Caco-2 (cell line): ENCODE data around the gene SAMD11. TPM values are rescaled to one million over a fixed set of nuclear protein-coding genes. Genes with fewer than 3 reads are reported as not detected.

Source experiments
- BruUV-seq: library from RNA; stranded (reverse); fragments of 400-500 nt; replicated peaks from 2 replicates; lab custom pipeline; 2021; lab: Mats Ljungman, UMichigan
- CTCF ChIA-PET: fragments of 300-600 bp; sonication (Branson Sonifier 250); formaldehyde crosslinking; loops from one replicate; lab custom pipeline; 2022; ENCODE audit warnings: antibody characterized with exemption; lab: Charles Lee
- POLR2A ChIA-PET: fragments of 300-600 bp; sonication (Branson Sonifier 250); formaldehyde crosslinking; loops from one replicate; lab custom pipeline; 2022; ENCODE audit warnings: antibody characterized with exemption; lab: Charles Lee
- DNase-seq, 2 experiments: peaks; one replicate each; pipeline versions ENCODE4 v3.0.0 to v3.0.0-alpha.2; 2020 to 2022
- H3K27me3 ChIP-seq: replicated peaks from 2 replicates; pipeline ENCODE4 v1.6.0; 2011; ENCODE audit warnings: low read length; ENCODE audit not compliant: control insufficient read depth, insufficient read depth
- H3K36me3 ChIP-seq: 2 replicates; pipeline ENCODE4 v1.5.1; 2011; ENCODE audit warnings: low read length; ENCODE audit not compliant: control insufficient read depth, insufficient read depth
- H3K4me1 ChIP-seq: fragments of 250-450 bp; sonication (Bioruptor Pico); 2 replicates; pipeline ENCODE4 v1.5.1; 2020; ENCODE audit warnings: mild to moderate bottlenecking
- H3K4me3 ChIP-seq: 2 replicates; pipeline ENCODE4 v1.5.1; 2011; ENCODE audit warnings: low read depth, mild to moderate bottlenecking, control low read depth, low read length
- H3K9me3 ChIP-seq: fragments of 250-450 bp; sonication (Bioruptor Pico); 2 replicates; pipeline ENCODE4 v1.5.1; 2020; ENCODE audit warnings: mild to moderate bottlenecking, moderate library complexity
- H3K27ac Mint-ChIP-seq: one replicate; pipeline ENCODE4 v1.8.0; 2022; ENCODE audit warnings: mixed read lengths; ENCODE audit not compliant: unreplicated experiment
- H3K27me3 Mint-ChIP-seq: one replicate; pipeline ENCODE4 v1.8.0; 2022; ENCODE audit warnings: mixed read lengths; ENCODE audit not compliant: insufficient read depth, unreplicated experiment
- H3K36me3 Mint-ChIP-seq: one replicate; pipeline ENCODE4 v1.8.0; 2022; ENCODE audit warnings: mild to moderate bottlenecking, mixed read lengths; ENCODE audit not compliant: insufficient read depth, unreplicated experiment
- H3K4me1 Mint-ChIP-seq: one replicate; pipeline ENCODE4 v1.8.0; 2022; ENCODE audit warnings: low read depth, mixed read lengths; ENCODE audit not compliant: unreplicated experiment
- H3K4me3 Mint-ChIP-seq: one replicate; pipeline ENCODE4 v1.8.0; 2022; ENCODE audit warnings: mild to moderate bottlenecking, moderate library complexity, mixed read lengths; ENCODE audit not compliant: unreplicated experiment
- H3K9me3 Mint-ChIP-seq: one replicate; pipeline ENCODE4 v1.8.0; 2022; ENCODE audit warnings: mixed read lengths; ENCODE audit not compliant: unreplicated experiment
- CTCF ChIP-seq, 2 experiments: fragments of 200-600 bp in 1 of 2; IDR thresholded peaks; 1 replicate in 1 of 2; 2 replicates in 1 of 2; pipeline versions ENCODE4 v1.5.1 to v1.8.0; 2011 to 2022; ENCODE audit warnings: antibody characterized with exemption in 1 of 2, control low read depth in 1 of 2, inconsistent platforms in 1 of 2, low read depth in 1 of 2, low read length in 1 of 2, mild to moderate bottlenecking in 1 of 2, moderate library complexity in 1 of 2; ENCODE audit not compliant: insufficient read depth in 1 of 2, severe bottlenecking in 1 of 2, unreplicated experiment in 1 of 2
- intact Hi-C: fragments of 100-400 bp; cut with micrococcal nuclease; formaldehyde crosslinking; loops from one replicate; pipeline ENCODE4 v1.10.0; 2022; ENCODE audit not compliant: unreplicated experiment
- total RNA-seq: library from RNA; stranded (reverse); gene quantifications from 2 replicates; pipeline ENCODE4 v1.2.3, GENCODE V29; 2022

Gene SAMD11
- total RNA-seq, 1 experiment from 2014 or later = 0.54 TPM

- H3K27me3 Mint-ChIP-seq = peaks cover 9% of the 10 kb centered on the region
- no TSS peak for BruUV-seq
Measured at GRCh38 chr1:932173-932510, 8.4 kb downstream of the SAMD11 start.

GRCh38 chr1:932776-933602 is 9.3 kb downstream of the SAMD11 start:
- POLR2A ChIA-PET = no interaction called here
- Histone ChIP-seq H3K9me3 (no peaks in the 10 kb centered on the region), H3K27me3 (peaks cover 2% of the 10 kb centered on the region; the same call in 1 of the 2 replicates), H3K36me3 (no peaks in the 10 kb centered on the region), H3K4me3 (no peak overlapping the region), H3K4me1 (no peaks in the 10 kb centered on the region)
- no TSS peak for BruUV-seq
- Mint-ChIP-seq H3K36me3 (no peaks in the 10 kb centered on the region), H3K27ac (no peak overlapping the region), H3K4me3 (no peak overlapping the region), H3K4me1 (peaks cover 6% of the 10 kb centered on the region), H3K9me3 (no peaks in the 10 kb centered on the region), H3K27me3 (peaks cover 6% of the 10 kb centered on the region)
- TF ChIP-seq CTCF (IDR thresholded peaks at IDR 0.05; ENCODE audit: insufficient read depth in 1 of 2, low read depth in 1 of 2, low read length in 1 of 2, severe bottlenecking in 1 of 2, unreplicated experiment in 1 of 2) = no peak
- DNase-seq = no peak
- CTCF ChIA-PET = interaction anchor here (0.6 to 1.0 kb wide), 2 partner anchors 9 to 42 kb away, joined by 3 to 4 read pairs; no protein-coding TSS in a partner anchor
- intact Hi-C loops = no loop called here

More at GRCh38 chr1:932173-932510, 8.4 kb downstream of the SAMD11 start:
- Histone ChIP-seq H3K9me3 (no peaks in the 10 kb centered on the region), H3K36me3 (no peaks in the 10 kb centered on the region), H3K27me3 (peaks cover 2% of the 10 kb centered on the region; the same call in 1 of the 2 replicates), H3K4me3 (no peak overlapping the region), H3K4me1 (no peaks in the 10 kb centered on the region)
- Mint-ChIP-seq H3K4me1 (peaks cover 6% of the 10 kb centered on the region), H3K36me3 (no peaks in the 10 kb centered on the region), H3K4me3 (no peak overlapping the region), H3K27ac (no peak overlapping the region), H3K9me3 (no peaks in the 10 kb centered on the region)
- TF ChIP-seq CTCF (IDR thresholded peaks at IDR 0.05; ENCODE audit: insufficient read depth in 1 of 2, low read depth in 1 of 2, low read length in 1 of 2, severe bottlenecking in 1 of 2, unreplicated experiment in 1 of 2) = no peak
- POLR2A ChIA-PET = no interaction called here
- DNase-seq = no peak
- intact Hi-C loops = no loop called here
- CTCF ChIA-PET = no interaction called here

GRCh38 chr1:933603-933940 is 9.8 kb downstream of the SAMD11 start:
- CTCF ChIA-PET = interaction anchor here (0.6 to 1.0 kb wide), 2 partner anchors 9 to 42 kb away, joined by 3 to 4 read pairs; no protein-coding TSS in a partner anchor

More at GRCh38 chr1:933603-933940, 9.8 kb downstream of the SAMD11 start:
- Histone ChIP-seq H3K36me3 (no peaks in the 10 kb centered on the region), H3K4me3 (no peak overlapping the region), H3K27me3 (peaks cover 2% of the 10 kb centered on the region; the same call in 1 of the 2 replicates), H3K9me3 (no peaks in the 10 kb centered on the region), H3K4me1 (no peaks in the 10 kb centered on the region)
- no peak for TF ChIP-seq CTCF (IDR thresholded peaks at IDR 0.05; ENCODE audit: insufficient read depth in 1 of 2, low read depth in 1 of 2, low read length in 1 of 2, severe bottlenecking in 1 of 2, unreplicated experiment in 1 of 2)
- Mint-ChIP-seq H3K4me3 (no peak overlapping the region), H3K4me1 (peaks cover 6% of the 10 kb centered on the region), H3K27ac (no peak overlapping the region), H3K9me3 (no peaks in the 10 kb centered on the region), H3K27me3 (peaks cover 4% of the 10 kb centered on the region), H3K36me3 (no peaks in the 10 kb centered on the region)
- POLR2A ChIA-PET = no interaction called here
- BruUV-seq = no TSS peak
- intact Hi-C loops = no loop called here
- DNase-seq = no peak
